ENCODE measurements around the gene BCL7A. TPM values are rescaled to one million over a fixed set of nuclear protein-coding genes. Genes with fewer than 3 reads are reported as not detected.

BCL7A gene
- total RNA-seq, 1 donor, result 4.7 TPM

GRCh38 chr12:122049827-122050226 is 28.1 kb downstream of the BCL7A start:
- H3K79me2 ChIP-seq (ENCODE audit: insufficient read depth, low read length), result no peaks in the 10 kb centered on the region
- H3K36me3 ChIP-seq (ENCODE audit: insufficient read depth, low read length), result peaks cover 7% of the 10 kb centered on the region
- H3K4me2 ChIP-seq (ENCODE audit: insufficient read depth, low read length), result no peak overlapping the region
- H4K20me1 ChIP-seq (ENCODE audit: insufficient read depth, low read length), result no peaks in the 10 kb centered on the region
- TF ChIP-seq CTCF (IDR thresholded peaks at IDR 0.05; ENCODE audit: extremely low read depth, low read depth, low read length), result no peak
- no peaks in the 10 kb centered on the region for H3K9me3 ChIP-seq (ENCODE audit: low read depth, low read length)
- H2AFZ ChIP-seq (ENCODE audit: low read length), result no peak overlapping the region
- no peak overlapping the region for H3K4me3 ChIP-seq (ENCODE audit: insufficient read depth, low read length)
- DNase-seq (ENCODE audit: insufficient read length, low spot score, missing footprints), result no peak
- peaks cover 14% of the 10 kb centered on the region for H3K4me1 ChIP-seq (ENCODE audit: insufficient read depth, low read length)
- no peak overlapping the region for H3K27ac ChIP-seq (ENCODE audit: low read depth, low read length)
- H3K27me3 ChIP-seq (ENCODE audit: insufficient read depth, low read length), result no peaks in the 10 kb centered on the region

- peak; percentile 34 for DNase-seq (ENCODE audit: insufficient read length, low spot score, missing footprints)
- no peaks in the 10 kb centered on the region for H3K9me3 ChIP-seq (ENCODE audit: low read depth, low read length)
- no peak overlapping the region for H3K4me3 ChIP-seq (ENCODE audit: insufficient read depth, low read length)
Measured at GRCh38 chr12:122050706-122051105, 29.0 kb downstream of the BCL7A start.

GRCh38 chr12:122051231-122051876 is 29.7 kb downstream of the BCL7A start:
- no peak overlapping the region for H3K4me3 ChIP-seq (ENCODE audit: insufficient read depth, low read length)
- peak; percentile 57 for DNase-seq (ENCODE audit: insufficient read length, low spot score, missing footprints)
- TF ChIP-seq CTCF (IDR thresholded peaks at IDR 0.05; ENCODE audit: extremely low read depth, low read depth, low read length), result no peak
- H3K27me3 ChIP-seq (ENCODE audit: insufficient read depth, low read length), result no peaks in the 10 kb centered on the region
- H3K4me1 ChIP-seq (ENCODE audit: insufficient read depth, low read length), result peaks cover 14% of the 10 kb centered on the region
- H4K20me1 ChIP-seq (ENCODE audit: insufficient read depth, low read length), result no peaks in the 10 kb centered on the region
- H3K4me2 ChIP-seq (ENCODE audit: insufficient read depth, low read length), result no peak overlapping the region
- no peaks in the 10 kb centered on the region for H3K9me3 ChIP-seq (ENCODE audit: low read depth, low read length)
- no peaks in the 10 kb centered on the region for H3K79me2 ChIP-seq (ENCODE audit: insufficient read depth, low read length)
- H3K36me3 ChIP-seq (ENCODE audit: insufficient read depth, low read length), result peaks cover 9% of the 10 kb centered on the region
- peak overlapping the region; percentile 20 for H3K27ac ChIP-seq (ENCODE audit: low read depth, low read length)
- peak overlapping the region; percentile 5 for H2AFZ ChIP-seq (ENCODE audit: low read length)

More at GRCh38 chr12:122050706-122051105, 29.0 kb downstream of the BCL7A start:
- H2AFZ ChIP-seq (ENCODE audit: low read length), result no peak overlapping the region
- no peaks in the 10 kb centered on the region for H3K79me2 ChIP-seq (ENCODE audit: insufficient read depth, low read length)
- H4K20me1 ChIP-seq (ENCODE audit: insufficient read depth, low read length), result no peaks in the 10 kb centered on the region
- no peaks in the 10 kb centered on the region for H3K27me3 ChIP-seq (ENCODE audit: insufficient read depth, low read length)
- peak overlapping the region; percentile 20 for H3K27ac ChIP-seq (ENCODE audit: low read depth, low read length)
- no peak overlapping the region for H3K4me2 ChIP-seq (ENCODE audit: insufficient read depth, low read length)
- H3K36me3 ChIP-seq (ENCODE audit: insufficient read depth, low read length), result peaks cover 7% of the 10 kb centered on the region
- TF ChIP-seq CTCF (IDR thresholded peaks at IDR 0.05; ENCODE audit: extremely low read depth, low read depth, low read length), result no peak
- H3K4me1 ChIP-seq (ENCODE audit: insufficient read depth, low read length), result peaks cover 14% of the 10 kb centered on the region

- H3K27ac ChIP-seq (ENCODE audit: low read depth, low read length), result peak overlapping the region; percentile 33
- TF ChIP-seq CTCF (IDR thresholded peaks at IDR 0.05; ENCODE audit: extremely low read depth, low read depth, low read length), result no peak
- H3K4me2 ChIP-seq (ENCODE audit: insufficient read depth, low read length), result no peak overlapping the region
- H3K36me3 ChIP-seq (ENCODE audit: insufficient read depth, low read length), result peaks cover 16% of the 10 kb centered on the region
- DNase-seq (ENCODE audit: insufficient read length, low spot score, missing footprints), result peak; percentile 67
- H3K9me3 ChIP-seq (ENCODE audit: low read depth, low read length), result no peaks in the 10 kb centered on the region
- no peaks in the 10 kb centered on the region for H4K20me1 ChIP-seq (ENCODE audit: insufficient read depth, low read length)
- H2AFZ ChIP-seq (ENCODE audit: low read length), result no peak overlapping the region
- H3K4me1 ChIP-seq (ENCODE audit: insufficient read depth, low read length), result peaks cover 14% of the 10 kb centered on the region
- no peaks in the 10 kb centered on the region for H3K27me3 ChIP-seq (ENCODE audit: insufficient read depth, low read length)
- no peak overlapping the region for H3K4me3 ChIP-seq (ENCODE audit: insufficient read depth, low read length)
- H3K79me2 ChIP-seq (ENCODE audit: insufficient read depth, low read length), result no peaks in the 10 kb centered on the region
Measured at GRCh38 chr12:122052285-122052684, 30.6 kb downstream of the BCL7A start.
